Naive B cell (primary cell): ENCODE data around the gene PIK3CG. TPM values are rescaled to one million over a fixed set of nuclear protein-coding genes. Genes with fewer than 3 reads are reported as not detected.
"Not testable (repeated sequence)": the region's sequence is repeated elsewhere in the genome, so short reads cannot be mapped to it uniquely, and the experiment has no call there.

Source experiments
- ATAC-seq, 2 donors: fragments of 150-1000 bp; cut with Tn5 transposase; 2 replicates each; pipeline ENCODE4 v1.10.0; 2021; ENCODE audit warnings: low read depth in 2 of 2, mild to moderate bottlenecking in 2 of 2, moderate library complexity in 2 of 2
- DNase-seq: peaks from one replicate; pipeline ENCODE4 v3.0.0; 2022
- H3K27ac Mint-ChIP-seq, 6 donors: one replicate each; pipeline ENCODE4 v1.8.0; 2020 to 2022; ENCODE audit warnings: mild to moderate bottlenecking in 6 of 6, mixed read lengths in 6 of 6, moderate library complexity in 5 of 6, inconsistent platforms in 2 of 6
- H3K27me3 Mint-ChIP-seq, 3 donors: one replicate each; pipeline ENCODE4 v1.8.0; 2021 to 2022; ENCODE audit warnings: mixed read lengths in 3 of 3, mild to moderate bottlenecking in 1 of 3
- H3K36me3 Mint-ChIP-seq, 2 donors: one replicate each; pipeline ENCODE4 v1.8.0; 2020 to 2022; ENCODE audit warnings: mixed read lengths in 2 of 2, inconsistent platforms in 1 of 2, mild to moderate bottlenecking in 1 of 2
- H3K4me1 Mint-ChIP-seq, 3 donors: one replicate each; pipeline ENCODE4 v1.8.0; 2020 to 2022; ENCODE audit warnings: mixed read lengths in 3 of 3, inconsistent platforms in 1 of 3, mild to moderate bottlenecking in 1 of 3, moderate library complexity in 1 of 3
- H3K4me3 Mint-ChIP-seq, 8 donors: one replicate each; pipeline ENCODE4 v1.8.0; 2020 to 2022; ENCODE audit warnings: mild to moderate bottlenecking in 8 of 8, mixed read lengths in 8 of 8, moderate library complexity in 8 of 8, inconsistent platforms in 2 of 8
- H3K9me3 Mint-ChIP-seq, 7 donors: one replicate each; pipeline ENCODE4 v1.8.0; 2020 to 2022; ENCODE audit warnings: mixed read lengths in 7 of 7, mild to moderate bottlenecking in 5 of 7, inconsistent platforms in 2 of 7, moderate library complexity in 1 of 7
- polyA plus RNA-seq, 6 donors: library from polyadenylated mRNA; unstranded; fragments of 300-500 nt; fragmentation: Illumina TruSeq; gene quantifications; one replicate each; pipeline ENCODE4 v1.2.3, GENCODE V29; 2021; ENCODE audit warnings: low read depth in 6 of 6

The PIK3CG gene
- polyA plus RNA-seq: 10 to 100 TPM; 33.8 to 57.3 (median 37.5) TPM

DNA sequence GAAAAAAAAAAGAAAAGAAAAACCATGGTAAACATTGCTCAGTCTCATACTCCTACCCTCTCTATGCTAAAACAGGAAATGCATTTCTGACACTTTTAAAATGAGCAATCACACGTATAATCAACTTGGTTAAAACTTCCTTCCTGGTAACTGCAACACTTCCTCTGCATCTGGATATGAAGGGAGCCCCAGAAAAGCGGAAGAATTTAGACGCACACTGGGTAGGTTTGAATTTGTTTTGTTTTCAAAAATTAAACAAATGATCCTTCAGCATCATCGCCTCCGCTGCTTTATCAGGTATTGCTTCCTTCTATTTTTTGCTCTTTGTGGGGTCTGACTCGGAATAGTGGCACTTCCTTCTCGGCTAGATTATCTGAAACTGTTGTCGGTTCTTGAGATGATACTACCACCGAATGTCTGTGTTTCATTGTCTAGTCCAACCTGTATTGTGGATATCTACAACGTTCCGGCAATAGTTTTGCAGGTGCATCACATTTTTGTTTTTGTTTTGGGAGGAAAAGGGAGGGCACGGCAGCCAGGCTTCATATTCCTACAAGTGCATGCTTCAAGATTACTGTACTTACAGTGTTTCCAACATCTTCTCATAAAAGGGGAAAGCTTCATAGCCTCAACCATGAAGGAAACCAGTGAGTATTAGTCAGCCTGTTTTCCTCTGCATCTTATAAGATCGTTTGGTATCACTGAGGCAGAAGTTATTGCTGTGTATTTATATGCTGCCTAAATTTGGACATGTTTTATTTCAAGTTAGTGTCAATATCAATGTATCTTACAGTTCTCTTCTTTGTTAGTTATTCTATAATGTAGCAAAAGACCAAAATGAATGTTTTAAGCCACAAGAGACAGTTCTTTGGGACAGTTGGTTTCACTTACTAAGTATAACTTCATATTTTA, at the start of gene PIK3CG:
Gene PIK3CG, plus strand, starts transcription at position 153 of the 912 bp plus-strand sequence. CDS start 2,280 bp downstream, outside the sequence.
- peak within 1 kb of the TSS; percentile 88 to 96 (median 93) for H3K4me3 Mint-ChIP-seq
- DNase-seq (peak; percentile 85), ATAC-seq (peak; percentile 89 to 91)
- H3K9me3 Mint-ChIP-seq: no peaks in the 10 kb centered on the region
- H3K27ac Mint-ChIP-seq: peak within 1 kb of the TSS; percentile 84 to 99 (median 96)
- peaks cover 11 to 14% of the 10 kb centered on the region in 2 donors for H3K36me3 Mint-ChIP-seq
- no peaks in the 10 kb centered on the region for H3K27me3 Mint-ChIP-seq
- peaks cover 55 to 78% (median 67%) of the 10 kb centered on the region in 3 donors for H3K4me1 Mint-ChIP-seq

DNA sequence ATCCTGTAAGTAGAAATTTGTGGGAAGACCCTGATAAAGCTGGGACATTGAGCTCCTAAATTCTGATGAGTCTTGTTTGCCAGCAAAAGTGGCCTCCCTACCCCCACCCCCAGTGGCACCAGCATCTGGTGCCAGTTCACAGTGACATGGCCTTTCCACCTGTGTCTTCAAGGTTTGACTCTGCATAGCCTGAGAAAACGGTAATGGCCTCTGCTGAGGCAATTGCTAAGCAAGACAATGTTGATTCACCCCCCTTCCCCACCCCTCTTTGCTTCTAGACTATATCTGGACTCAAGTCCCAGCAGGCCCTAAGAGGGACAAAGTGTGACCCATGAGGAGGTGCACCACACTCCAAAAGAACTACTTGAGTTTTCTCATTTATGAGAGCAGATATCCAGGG, 48.0 kb upstream of the PIK3CG start:
- peaks cover 2 to 14% (median 8%) of the 10 kb centered on the region in 3 donors for H3K4me1 Mint-ChIP-seq
- no peaks in the 10 kb centered on the region for H3K27me3 Mint-ChIP-seq
- no peaks in the 10 kb centered on the region for H3K36me3 Mint-ChIP-seq
- ATAC-seq (no peak), DNase-seq (no peak)
- no peaks in the 10 kb centered on the region for H3K9me3 Mint-ChIP-seq
- no peak overlapping the region for H3K4me3 Mint-ChIP-seq
- peak overlapping the region in 1 of 6 donors; percentile 10 for H3K27ac Mint-ChIP-seq

DNA sequence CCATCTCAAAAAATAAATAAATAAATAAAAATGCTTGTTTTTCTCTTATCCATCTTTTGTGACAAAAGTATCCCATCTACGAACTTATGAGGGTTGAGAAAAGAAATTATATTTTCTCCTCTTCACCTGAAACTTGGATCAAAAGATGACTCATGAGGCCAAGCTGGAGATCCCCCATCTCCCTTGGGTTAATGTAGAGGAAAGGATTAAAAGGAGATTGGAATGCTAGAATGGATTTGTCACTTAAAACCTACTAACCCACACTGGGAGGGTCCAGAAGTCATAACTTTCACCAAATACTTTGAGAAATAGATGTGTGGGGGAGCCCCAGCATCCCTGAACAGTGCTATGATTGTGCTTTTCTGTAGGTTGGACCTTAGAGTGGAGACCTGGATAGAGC, 46.3 kb upstream of the PIK3CG start:
- ATAC-seq: no peak
- Mint-ChIP-seq H3K9me3 (no peaks in the 10 kb centered on the region), H3K4me3 (no peak overlapping the region), H3K27ac (peak overlapping the region in 1 of 6 donors; percentile 12), H3K27me3 (no peaks in the 10 kb centered on the region), H3K36me3 (no peaks in the 10 kb centered on the region), H3K4me1 (peaks cover 0 to 5% (median 0%) of the 10 kb centered on the region in 3 donors)
- no peak for DNase-seq

DNA sequence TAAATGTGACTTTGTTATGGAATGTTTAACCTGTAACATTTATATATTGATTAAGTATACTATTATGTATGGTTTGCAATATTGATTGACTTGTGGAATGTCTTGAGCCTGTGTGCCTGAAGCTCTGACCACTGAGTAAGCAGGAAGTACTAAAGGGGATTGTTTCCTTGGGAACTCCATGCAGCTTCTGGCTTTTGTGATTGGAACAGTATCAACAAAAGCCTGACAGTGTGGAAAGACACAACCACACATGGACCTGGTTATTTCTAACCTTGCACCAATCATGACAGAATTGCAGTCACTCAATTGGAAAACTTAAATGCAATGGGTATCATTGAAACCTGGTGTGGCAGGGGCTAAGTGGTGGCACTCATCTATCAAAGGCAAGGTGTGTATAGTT, 45.5 kb upstream of the PIK3CG start:
- no peak overlapping the region for H3K4me3 Mint-ChIP-seq
- no peak for DNase-seq
- peaks cover 2 to 10% (median 3%) of the 10 kb centered on the region in 3 donors for H3K4me1 Mint-ChIP-seq
- ATAC-seq: no peak
- no peak overlapping the region for H3K27ac Mint-ChIP-seq
- no peaks in the 10 kb centered on the region for H3K27me3 Mint-ChIP-seq
- H3K9me3 Mint-ChIP-seq: no peaks in the 10 kb centered on the region
- no peaks in the 10 kb centered on the region for H3K36me3 Mint-ChIP-seq

DNA sequence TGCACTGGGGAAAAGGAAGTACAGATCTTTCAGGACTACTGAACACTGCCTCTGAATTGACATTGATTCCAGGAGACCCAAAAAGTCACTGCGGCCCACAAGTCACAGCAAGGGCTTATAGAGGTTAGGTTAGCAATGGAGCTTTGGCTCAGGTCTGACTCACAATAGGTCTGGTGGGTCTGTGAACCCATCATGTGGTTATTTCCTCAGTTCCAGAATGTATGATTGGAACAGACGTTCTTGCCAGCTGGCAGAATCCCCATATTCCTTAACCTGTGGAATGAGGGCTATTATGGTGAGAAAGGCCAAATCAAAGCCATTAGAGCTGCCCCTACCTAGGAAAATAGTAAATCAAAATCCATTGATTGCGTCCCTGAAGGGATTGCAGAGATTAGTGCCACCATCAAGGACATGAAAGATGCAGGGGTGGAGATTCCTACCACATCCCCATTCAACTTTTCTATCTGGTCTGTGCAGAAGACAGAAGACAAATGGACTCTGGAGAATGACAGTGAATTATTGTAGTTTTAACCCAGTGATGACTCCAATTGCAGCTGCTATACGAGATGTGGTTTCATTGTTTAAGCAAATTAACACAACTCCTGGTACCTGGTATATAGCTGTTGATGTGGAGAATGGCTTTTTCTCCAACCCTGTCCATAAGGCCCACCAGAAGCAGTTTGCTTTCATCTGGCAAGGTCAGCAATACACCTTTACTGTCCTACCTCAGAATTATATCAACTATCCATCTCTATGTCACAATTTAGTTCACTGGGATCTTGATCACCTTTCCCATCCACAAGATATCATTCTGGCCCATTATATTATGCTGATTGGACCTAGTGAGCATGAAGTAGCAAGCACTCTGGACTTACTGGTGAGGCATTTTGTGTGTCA, 44.5 kb upstream of the PIK3CG start:
- Mint-ChIP-seq H3K4me1 (peaks cover 4 to 7% (median 4%) of the 10 kb centered on the region in 3 donors), H3K9me3 (no peaks in the 10 kb centered on the region), H3K36me3 (no peaks in the 10 kb centered on the region), H3K27me3 (no peaks in the 10 kb centered on the region), H3K27ac (no peak overlapping the region), H3K4me3 (no peak overlapping the region)
- ATAC-seq: no peak
- no peak for DNase-seq

DNA sequence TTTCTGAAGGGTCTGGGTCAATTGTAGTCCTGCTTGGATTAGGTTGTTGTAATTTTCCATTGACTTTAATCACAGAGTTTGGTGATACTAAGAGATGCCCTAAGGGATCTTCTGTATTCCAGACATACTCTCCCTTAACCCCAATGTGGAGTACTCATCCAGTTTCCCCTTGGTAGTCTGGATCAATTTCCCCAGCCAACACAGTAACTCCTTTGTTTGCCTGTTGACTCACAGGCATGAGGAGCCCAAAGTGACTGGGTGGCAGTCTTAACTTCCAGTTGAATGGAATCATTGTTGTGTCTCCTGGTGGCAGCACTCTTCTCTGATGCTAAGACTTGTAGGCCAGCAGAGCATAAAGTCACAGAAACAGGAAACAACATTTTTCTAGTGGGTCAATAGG, 41.5 kb upstream of the PIK3CG start:
- peak overlapping the region in 1 of 6 donors; percentile 69 for H3K27ac Mint-ChIP-seq
- peaks cover 4 to 7% (median 4%) of the 10 kb centered on the region in 3 donors for H3K4me1 Mint-ChIP-seq
- ATAC-seq (no peak), DNase-seq (no peak)
- no peaks in the 10 kb centered on the region for H3K27me3 Mint-ChIP-seq
- no peaks in the 10 kb centered on the region for H3K9me3 Mint-ChIP-seq
- H3K36me3 Mint-ChIP-seq: no peaks in the 10 kb centered on the region
- no peak overlapping the region for H3K4me3 Mint-ChIP-seq

DNA sequence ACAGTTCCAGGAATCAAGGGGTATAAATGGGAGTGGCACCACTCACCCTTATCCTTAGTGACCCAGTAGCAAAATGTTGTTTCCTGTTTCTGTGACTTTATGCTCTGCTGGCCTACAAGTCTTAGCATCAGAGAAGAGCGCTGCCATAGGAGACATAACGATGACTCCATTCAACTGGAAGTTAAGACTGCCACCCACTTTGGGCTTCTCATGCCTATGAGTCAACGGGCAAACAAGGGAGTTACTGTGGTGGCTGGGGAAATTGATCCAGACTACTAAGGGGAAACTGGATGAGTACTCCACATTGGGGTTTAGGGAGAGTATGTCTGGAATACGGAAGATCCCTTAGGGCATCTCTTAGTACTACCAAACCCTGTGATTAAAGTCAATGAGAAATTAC, 40.6 kb upstream of the PIK3CG start:
- H3K9me3 Mint-ChIP-seq: peaks cover 0 to 6% (median 0%) of the 10 kb centered on the region in 7 donors
- no peak for DNase-seq
- no peaks in the 10 kb centered on the region for H3K36me3 Mint-ChIP-seq
- H3K4me1 Mint-ChIP-seq: peaks cover 4 to 7% (median 4%) of the 10 kb centered on the region in 3 donors
- no peaks in the 10 kb centered on the region for H3K27me3 Mint-ChIP-seq
- peak in 1 of 2 donors; percentile 27 for ATAC-seq
- no peak overlapping the region for H3K4me3 Mint-ChIP-seq
- H3K27ac Mint-ChIP-seq: peak overlapping the region in 1 of 6 donors; percentile 71

DNA sequence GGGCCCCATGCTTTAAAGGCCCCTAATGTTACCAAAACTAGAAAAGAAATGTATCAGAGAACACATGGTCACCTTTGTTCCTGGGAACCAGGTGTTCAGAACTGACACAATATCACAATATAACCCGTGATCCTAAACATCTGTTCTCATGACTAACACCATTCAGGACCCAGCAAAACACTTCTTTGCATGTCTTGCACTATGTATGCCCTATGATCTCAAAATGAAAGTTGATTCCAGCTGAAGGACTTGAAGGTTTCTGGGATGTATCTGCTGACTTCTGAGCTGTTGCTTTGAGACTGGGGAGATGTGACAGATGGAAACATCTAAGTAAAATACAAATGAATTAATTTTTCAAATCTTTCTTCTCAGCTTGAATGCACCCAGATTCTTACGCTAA, 37.5 kb upstream of the PIK3CG start:
- H3K27me3 Mint-ChIP-seq: no peaks in the 10 kb centered on the region
- peaks cover 4 to 7% (median 4%) of the 10 kb centered on the region in 3 donors for H3K4me1 Mint-ChIP-seq

DNA sequence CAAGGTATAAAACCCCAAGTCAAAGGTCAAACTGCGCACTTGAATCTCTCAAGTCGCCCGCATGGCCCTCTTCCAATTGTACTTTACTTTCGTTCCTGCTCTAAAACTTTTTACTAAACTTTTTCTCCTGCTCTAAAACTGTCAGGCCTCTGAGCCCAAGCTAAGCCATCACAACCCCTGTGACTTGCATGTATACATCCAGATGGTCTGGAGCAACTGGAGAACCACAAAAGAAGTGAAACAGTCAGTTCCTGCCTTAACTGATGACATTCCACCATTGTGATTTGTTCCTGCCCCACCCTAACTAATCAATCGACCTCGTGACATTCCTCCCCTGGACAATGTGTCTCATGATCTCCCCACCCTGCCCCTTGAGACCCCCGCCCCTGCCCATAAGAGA, 35.6 kb upstream of the PIK3CG start:
- H3K27me3 Mint-ChIP-seq: no peaks in the 10 kb centered on the region
- H3K9me3 Mint-ChIP-seq: peaks cover 0 to 11% (median 5%) of the 10 kb centered on the region in 7 donors

More for the DNA sequence above, 37.5 kb upstream of the PIK3CG start:
- peaks cover 0 to 11% of the 10 kb centered on the region in 2 donors for H3K36me3 Mint-ChIP-seq
- peaks cover 0 to 11% (median 5%) of the 10 kb centered on the region in 7 donors for H3K9me3 Mint-ChIP-seq
- ATAC-seq (no peak), DNase-seq (no peak)
- H3K27ac Mint-ChIP-seq: no peak overlapping the region
- no peak overlapping the region for H3K4me3 Mint-ChIP-seq

DNA sequence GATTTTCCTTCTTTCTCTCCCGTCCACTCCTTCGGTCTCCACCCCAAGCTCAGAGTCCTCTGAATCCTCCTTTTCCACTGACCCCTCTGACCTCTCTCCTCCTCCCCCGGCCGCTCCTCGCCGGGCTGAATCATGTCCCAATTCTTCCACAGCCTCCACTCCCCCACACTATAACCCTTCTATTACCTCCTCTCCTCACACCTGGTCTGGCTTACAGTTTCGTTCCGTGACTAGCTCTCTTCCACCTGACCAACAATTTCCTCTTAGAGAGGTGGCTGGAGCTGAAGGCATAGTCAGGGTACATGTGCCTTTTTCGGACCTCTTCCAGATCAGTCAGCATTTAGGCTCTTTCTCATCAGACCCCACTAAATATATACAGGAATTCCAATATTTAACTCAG, 34.2 kb upstream of the PIK3CG start:
- H3K27me3 Mint-ChIP-seq, H3K4me1 Mint-ChIP-seq, H3K4me3 Mint-ChIP-seq, DNase-seq, ATAC-seq: not testable (repeated sequence)
- Mint-ChIP-seq H3K27ac (peak overlapping the region in 1 of 6 donors; percentile 20), H3K9me3 (peaks cover 0 to 11% (median 5%) of the 10 kb centered on the region in 7 donors), H3K36me3 (peaks cover 0 to 11% of the 10 kb centered on the region in 2 donors)

More for the DNA sequence above, 35.6 kb upstream of the PIK3CG start:
- H3K27ac Mint-ChIP-seq: no peak overlapping the region
- ATAC-seq (no peak), DNase-seq (no peak)
- H3K4me1 Mint-ChIP-seq: peaks cover under 1 to 2% (median 2%) of the 10 kb centered on the region in 3 donors
- H3K36me3 Mint-ChIP-seq: peaks cover 0 to 11% of the 10 kb centered on the region in 2 donors
- H3K4me3 Mint-ChIP-seq: no peak overlapping the region

DNA sequence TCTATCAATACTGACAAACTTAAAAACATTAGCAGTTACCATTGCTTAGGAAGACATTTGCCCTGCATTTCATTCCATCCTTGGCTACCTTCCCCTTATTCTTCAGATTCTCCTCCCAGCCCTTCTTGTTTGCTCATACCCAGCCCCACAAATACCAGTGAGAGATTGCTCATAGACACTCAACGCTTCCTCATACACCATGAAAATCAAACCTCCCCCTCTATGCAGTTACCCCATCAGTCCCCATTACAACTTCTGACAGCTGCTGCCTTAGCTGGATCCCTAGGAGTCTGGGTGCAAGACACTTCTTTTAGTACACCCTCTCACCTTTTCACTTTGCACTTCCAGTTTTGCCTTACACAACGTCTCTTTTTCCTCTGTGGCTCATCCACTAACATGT, 28.3 kb upstream of the PIK3CG start:
- no peaks in the 10 kb centered on the region for H3K36me3 Mint-ChIP-seq
- H3K9me3 Mint-ChIP-seq: peaks cover 0 to 3% (median 0%) of the 10 kb centered on the region in 7 donors

DNA sequence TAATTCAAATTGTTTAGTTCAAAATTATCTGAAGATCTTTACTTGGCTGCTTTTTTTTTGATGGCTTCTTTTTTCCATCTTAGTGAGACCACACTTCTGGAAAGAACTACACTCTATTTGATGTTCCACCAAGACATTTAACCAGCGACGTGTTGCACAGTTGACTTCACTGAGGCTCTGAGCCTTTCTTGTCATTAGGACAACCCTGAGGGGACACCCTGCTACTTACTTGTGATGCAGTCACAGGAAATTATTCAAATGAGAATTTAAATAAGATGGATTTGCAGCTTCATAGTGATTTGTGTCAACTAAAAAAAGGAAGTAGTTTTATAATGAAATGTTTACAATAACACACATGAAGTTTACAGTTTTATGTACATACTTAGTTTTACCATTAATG, 25.6 kb upstream of the PIK3CG start:
- no peaks in the 10 kb centered on the region for H3K36me3 Mint-ChIP-seq
- H3K27me3 Mint-ChIP-seq: no peaks in the 10 kb centered on the region
- H3K9me3 Mint-ChIP-seq: peaks cover 0 to 3% (median 0%) of the 10 kb centered on the region in 7 donors
- ATAC-seq (peak; percentile 70 to 79), DNase-seq (no peak)
- peak overlapping the region in 1 of 6 donors; percentile 57 for H3K27ac Mint-ChIP-seq
- H3K4me1 Mint-ChIP-seq: peaks cover 11 to 24% (median 13%) of the 10 kb centered on the region in 3 donors
- H3K4me3 Mint-ChIP-seq: no peak overlapping the region

More for the DNA sequence above, 28.3 kb upstream of the PIK3CG start:
- Mint-ChIP-seq H3K27me3 (no peaks in the 10 kb centered on the region), H3K27ac (no peak overlapping the region), H3K4me1 (peaks cover 7 to 17% (median 9%) of the 10 kb centered on the region in 3 donors), H3K4me3 (no peak overlapping the region)
- ATAC-seq: no peak
- no peak for DNase-seq

DNA sequence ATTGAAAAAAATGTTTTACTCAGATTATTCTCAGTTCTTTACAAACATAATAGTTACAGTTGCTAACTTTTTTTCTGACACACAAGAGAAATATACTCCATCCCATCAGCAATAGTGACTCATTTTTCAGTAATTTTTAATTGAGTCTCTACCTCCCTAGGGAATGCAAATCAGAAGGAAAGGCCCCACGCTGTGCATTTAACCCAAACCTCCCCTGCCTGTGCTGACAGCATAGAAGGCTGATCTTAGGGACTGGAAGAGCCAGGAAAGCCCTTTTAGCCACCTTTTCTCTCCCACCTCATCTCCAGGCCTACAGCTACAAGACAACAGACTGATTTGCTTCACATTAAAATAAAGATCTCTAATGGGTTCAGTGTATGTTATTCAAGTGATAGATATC, 24.7 kb upstream of the PIK3CG start:
- H3K4me1 Mint-ChIP-seq: peaks cover 11 to 24% (median 17%) of the 10 kb centered on the region in 3 donors
- no peaks in the 10 kb centered on the region for H3K36me3 Mint-ChIP-seq
- H3K9me3 Mint-ChIP-seq: peaks cover 0 to 3% (median 0%) of the 10 kb centered on the region in 7 donors
- no peak for DNase-seq
- peaks cover 0 to 5% (median 4%) of the 10 kb centered on the region in 3 donors for H3K27me3 Mint-ChIP-seq
- ATAC-seq: no peak
- H3K27ac Mint-ChIP-seq: no peak overlapping the region
- H3K4me3 Mint-ChIP-seq: no peak overlapping the region
